ENCODE measurements around the gene KIF3B.

The KIF3B gene

GRCh38 chr20:32333181-32333987, 55.9 kb downstream of the KIF3B start:
- Histone ChIP-seq H3K27ac (ENCODE audit: low read length) (peak overlapping the region; percentile 76; the same call in 1 of the 2 replicates), H3K27me3 (replicated peaks; ENCODE audit: insufficient read depth, low read length) (no peaks in the 10 kb centered on the region), H3K4me2 (ENCODE audit: low read depth, low read length) (peak overlapping the region; percentile 49), H3K9ac (ENCODE audit: low read length) (peak overlapping the region; percentile 22; the same call in 1 of the 2 replicates), H3K9me3 (replicated peaks; ENCODE audit: insufficient read depth, low read length) (no peaks in the 10 kb centered on the region), H3K9me2 (replicated peaks; ENCODE audit: insufficient read depth, low read length) (no peaks in the 10 kb centered on the region), H3K4me3 (ENCODE audit: low read length) (no peak overlapping the region), H3F3A (ENCODE audit: insufficient read depth, low read length) (peaks cover 7% of the 10 kb centered on the region), H2AFZ (ENCODE audit: low read length) (peak overlapping the region; percentile 33), H4K20me1 (ENCODE audit: insufficient read depth, low read length) (no peaks in the 10 kb centered on the region), H3K4me1 (ENCODE audit: low read length) (peaks cover 30% of the 10 kb centered on the region), H3K79me2 (ENCODE audit: low read length) (no peaks in the 10 kb centered on the region), H3K36me3 (replicated peaks; ENCODE audit: insufficient read depth, low read length) (no peaks in the 10 kb centered on the region; the same call in 1 of the 2 replicates)
- TF ChIP-seq EZH2phosphoT487 (IDR thresholded peaks at IDR 0.05; ENCODE audit: low read length) (no peak), EZH2 (optimal IDR thresholded peaks at IDR 0.05; ENCODE audit: low read depth, low read length) (no peak)
- TF ChIP-seq, protein P1, sequence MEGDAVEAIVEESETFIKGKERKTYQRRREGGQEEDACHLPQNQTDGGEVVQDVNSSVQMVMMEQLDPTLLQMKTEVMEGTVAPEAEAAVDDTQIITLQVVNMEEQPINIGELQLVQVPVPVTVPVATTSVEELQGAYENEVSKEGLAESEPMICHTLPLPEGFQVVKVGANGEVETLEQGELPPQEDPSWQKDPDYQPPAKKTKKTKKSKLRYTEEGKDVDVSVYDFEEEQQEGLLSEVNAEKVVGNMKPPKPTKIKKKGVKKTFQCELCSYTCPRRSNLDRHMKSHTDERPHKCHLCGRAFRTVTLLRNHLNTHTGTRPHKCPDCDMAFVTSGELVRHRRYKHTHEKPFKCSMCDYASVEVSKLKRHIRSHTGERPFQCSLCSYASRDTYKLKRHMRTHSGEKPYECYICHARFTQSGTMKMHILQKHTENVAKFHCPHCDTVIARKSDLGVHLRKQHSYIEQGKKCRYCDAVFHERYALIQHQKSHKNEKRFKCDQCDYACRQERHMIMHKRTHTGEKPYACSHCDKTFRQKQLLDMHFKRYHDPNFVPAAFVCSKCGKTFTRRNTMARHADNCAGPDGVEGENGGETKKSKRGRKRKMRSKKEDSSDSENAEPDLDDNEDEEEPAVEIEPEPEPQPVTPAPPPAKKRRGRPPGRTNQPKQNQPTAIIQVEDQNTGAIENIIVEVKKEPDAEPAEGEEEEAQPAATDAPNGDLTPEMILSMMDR (IDR thresholded peaks at IDR 0.05; ENCODE audit: low read length): no peak
- DNase-seq: peak; percentile 70

DNA sequence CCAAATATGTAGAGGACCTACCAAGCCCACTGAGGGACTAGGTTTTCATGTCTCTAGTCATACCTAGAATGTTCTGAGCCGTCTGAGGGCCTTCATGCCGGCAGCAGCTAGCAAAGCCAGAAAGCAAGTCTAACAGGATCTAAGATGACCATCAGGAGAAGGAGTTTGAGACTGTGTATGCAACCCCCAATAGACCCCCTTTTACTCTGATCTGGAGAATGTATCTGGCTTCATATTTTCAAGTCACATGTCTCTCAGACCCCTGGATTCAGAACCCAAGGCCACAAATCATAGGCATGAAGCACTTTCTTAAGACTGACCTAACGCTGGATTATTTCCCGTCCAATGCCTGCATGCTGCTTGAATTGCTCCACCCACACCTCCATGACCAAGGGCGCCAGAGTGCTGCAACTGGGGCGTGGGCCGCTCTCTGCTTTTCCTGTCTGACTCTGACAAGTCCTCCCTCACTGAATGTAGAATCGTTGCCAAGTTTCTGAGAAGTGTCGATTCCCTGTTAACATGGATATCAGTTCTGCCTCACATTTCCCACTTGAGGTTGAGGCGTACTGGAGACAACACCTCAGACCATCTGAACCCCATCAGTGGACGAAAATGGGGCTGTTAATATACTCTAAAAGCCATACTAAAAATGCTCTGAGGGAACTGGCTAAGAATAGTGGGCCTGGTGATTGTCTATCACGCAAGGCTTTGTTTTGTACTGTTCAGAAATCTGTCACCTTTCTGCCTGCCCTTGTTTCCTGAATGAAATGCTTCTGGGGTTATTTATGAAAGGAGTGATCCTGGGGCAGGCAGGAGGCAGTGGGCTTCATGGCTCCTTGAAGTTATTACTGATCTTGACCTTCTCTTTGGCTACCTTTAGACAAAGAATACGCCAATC, 56.8 kb downstream of the KIF3B start:
- Histone ChIP-seq H3K9me3 (replicated peaks; ENCODE audit: insufficient read depth, low read length) (no peaks in the 10 kb centered on the region), H3K27me3 (replicated peaks; ENCODE audit: insufficient read depth, low read length) (no peaks in the 10 kb centered on the region), H3K79me2 (ENCODE audit: low read length) (no peaks in the 10 kb centered on the region), H3K9ac (ENCODE audit: low read length) (no peak overlapping the region), H2AFZ (ENCODE audit: low read length) (no peak overlapping the region), H3F3A (ENCODE audit: insufficient read depth, low read length) (peaks cover 7% of the 10 kb centered on the region), H3K4me3 (ENCODE audit: low read length) (no peak overlapping the region), H3K4me2 (ENCODE audit: low read depth, low read length) (peak overlapping the region; percentile 49; the same call in 1 of the 2 replicates), H3K36me3 (replicated peaks; ENCODE audit: insufficient read depth, low read length) (no peaks in the 10 kb centered on the region; the same call in 1 of the 2 replicates), H3K4me1 (ENCODE audit: low read length) (peaks cover 30% of the 10 kb centered on the region), H3K9me2 (replicated peaks; ENCODE audit: insufficient read depth, low read length) (no peaks in the 10 kb centered on the region), H4K20me1 (ENCODE audit: insufficient read depth, low read length) (no peaks in the 10 kb centered on the region), H3K27ac (ENCODE audit: low read length) (peak overlapping the region; percentile 76; the same call in 1 of the 2 replicates)
- DNase-seq: no peak
- no peak for TF ChIP-seq EZH2phosphoT487 (IDR thresholded peaks at IDR 0.05; ENCODE audit: low read length)
- TF ChIP-seq, protein P1 (IDR thresholded peaks at IDR 0.05; ENCODE audit: low read length): no peak
- TF ChIP-seq EZH2 (optimal IDR thresholded peaks at IDR 0.05; ENCODE audit: low read depth, low read length): no peak

DNA sequence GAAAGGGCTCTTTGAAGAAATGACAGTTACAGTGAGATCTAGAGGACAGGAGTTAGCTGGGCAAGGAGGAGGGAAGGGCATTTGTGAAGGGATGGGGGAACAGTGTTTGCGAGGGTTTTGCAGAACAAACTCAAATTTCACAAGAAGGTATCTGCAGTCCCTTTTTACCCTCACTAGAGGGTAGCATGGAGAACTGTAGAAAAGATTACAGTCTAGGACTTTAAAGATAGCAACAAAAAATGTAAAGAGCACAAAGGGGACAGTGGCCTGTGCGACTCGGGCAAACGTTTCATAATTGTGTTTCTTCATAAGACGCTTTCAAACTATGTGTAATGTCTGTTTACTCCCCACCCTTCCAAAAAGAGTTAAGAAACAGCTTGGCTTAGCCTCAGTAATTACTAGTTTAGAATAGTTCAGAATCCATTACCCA, 59.5 kb downstream of the KIF3B start:
- TF ChIP-seq, protein P1 (IDR thresholded peaks at IDR 0.05; ENCODE audit: low read length): peak; percentile 45
- no peak for TF ChIP-seq EZH2 (optimal IDR thresholded peaks at IDR 0.05; ENCODE audit: low read depth, low read length)
- Histone ChIP-seq H3K4me1 (ENCODE audit: low read length) (peaks cover 25% of the 10 kb centered on the region), H3K27me3 (replicated peaks; ENCODE audit: insufficient read depth, low read length) (no peaks in the 10 kb centered on the region), H2AFZ (ENCODE audit: low read length) (no peak overlapping the region), H3K9ac (ENCODE audit: low read length) (no peak overlapping the region), H3K27ac (ENCODE audit: low read length) (no peak overlapping the region), H3K79me2 (ENCODE audit: low read length) (no peaks in the 10 kb centered on the region), H3K4me2 (ENCODE audit: low read depth, low read length) (no peak overlapping the region), H3K9me2 (replicated peaks; ENCODE audit: insufficient read depth, low read length) (no peaks in the 10 kb centered on the region), H3K36me3 (replicated peaks; ENCODE audit: insufficient read depth, low read length) (no peaks in the 10 kb centered on the region), H4K20me1 (ENCODE audit: insufficient read depth, low read length) (no peaks in the 10 kb centered on the region), H3F3A (ENCODE audit: insufficient read depth, low read length) (peaks cover 7% of the 10 kb centered on the region), H3K4me3 (ENCODE audit: low read length) (no peak overlapping the region), H3K9me3 (replicated peaks; ENCODE audit: insufficient read depth, low read length) (no peaks in the 10 kb centered on the region)
- DNase-seq: peak; percentile 48
